Cardiac muscle cell (in vitro differentiated cells and primary cell): ENCODE data around the gene PER2. TPM values are rescaled to one million over a fixed set of nuclear protein-coding genes. Genes with fewer than 3 reads are reported as not detected.

Source experiments
- DNase-seq, 2 donors: peaks; one replicate each; pipeline versions ENCODE4 v3.0.0 to v3.0.0-alpha.2; 2010 to 2017; ENCODE audit warnings: low read depth in 1 of 2, low spot score in 1 of 2
- H3K27ac ChIP-seq: fragments of 200-600 bp; sonication (generic); 2 replicates; pipeline ENCODE4 v1.5.1; 2016
- H3K27me3 ChIP-seq: fragments of 200-600 bp; sonication (generic); 2 replicates; pipeline ENCODE4 v1.6.0; 2016; ENCODE audit warnings: control low read depth
- H3K36me3 ChIP-seq: fragments of 200-600 bp; sonication (generic); 2 replicates; pipeline ENCODE4 v1.5.1; 2016; ENCODE audit warnings: control low read depth
- H3K4me1 ChIP-seq: fragments of 200-600 bp; sonication (generic); 2 replicates; pipeline ENCODE4 v1.8.1; 2017; ENCODE audit warnings: low read depth, mild to moderate bottlenecking, mixed run types
- H3K4me3 ChIP-seq: fragments of 200-600 bp; sonication (generic); 2 replicates; pipeline ENCODE4 v1.5.1; 2016; ENCODE audit warnings: mild to moderate bottlenecking
- H3K9me3 ChIP-seq: fragments of 200-600 bp; sonication (generic); 2 replicates; pipeline ENCODE4 v1.5.1; 2017; ENCODE audit warnings: low read depth, mild to moderate bottlenecking, control low read depth
- polyA plus RNA-seq: library from polyadenylated mRNA; unstranded; fragments of >200 nt; fragmentation: Nextera tagmentation; extraction: Ambion mirVana; gene quantifications from 2 replicates; pipeline ENCODE4 v1.2.1, GENCODE V29; 2016
- total RNA-seq: library from RNA; depleted of rRNA; stranded (reverse); fragments of >200 nt; gene quantifications from 2 replicates; pipeline ENCODE4 v1.2.3, GENCODE V29; 2016
- TF ChIP-seq, protein P1 (sequence below): IDR thresholded peaks from 2 replicates; pipeline ENCODE4 v1.5.1; 2012; ENCODE audit warnings: low read depth, mild to moderate bottlenecking, low read length

PER2 gene
- total and polyA plus RNA-seq, 2 experiments from 2014 or later: 1.4 to 3.9 TPM

DNA sequence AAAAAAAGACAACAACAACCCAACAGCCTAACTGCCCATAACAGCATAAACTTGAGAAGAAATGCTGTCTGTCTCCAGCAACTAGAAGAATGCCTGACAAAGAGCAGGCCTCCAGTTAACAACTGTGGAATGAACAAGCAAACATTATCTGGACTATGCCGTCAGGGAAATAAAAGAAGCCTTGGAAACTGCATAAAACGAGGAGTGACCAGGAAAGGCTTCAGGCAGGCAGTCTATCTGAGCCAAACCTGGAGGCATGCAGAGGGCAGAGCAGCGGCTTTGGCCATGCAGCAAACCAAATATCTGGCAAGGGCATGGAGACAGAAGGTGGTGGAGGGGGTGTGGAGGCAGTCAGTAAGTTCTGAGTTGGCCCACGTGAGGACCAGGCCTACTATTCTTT is 59.7 kb downstream of the PER2 start:
- Histone ChIP-seq H3K4me3 (no peak overlapping the region), H3K27me3 (peaks cover 14% of the 10 kb centered on the region), H3K36me3 (no peaks in the 10 kb centered on the region), H3K9me3 (no peaks in the 10 kb centered on the region), H3K27ac (peak overlapping the region; percentile 44), H3K4me1 (peaks cover 11% of the 10 kb centered on the region)
- peak; percentile 38 to 68 for DNase-seq
- TF ChIP-seq, protein P1, sequence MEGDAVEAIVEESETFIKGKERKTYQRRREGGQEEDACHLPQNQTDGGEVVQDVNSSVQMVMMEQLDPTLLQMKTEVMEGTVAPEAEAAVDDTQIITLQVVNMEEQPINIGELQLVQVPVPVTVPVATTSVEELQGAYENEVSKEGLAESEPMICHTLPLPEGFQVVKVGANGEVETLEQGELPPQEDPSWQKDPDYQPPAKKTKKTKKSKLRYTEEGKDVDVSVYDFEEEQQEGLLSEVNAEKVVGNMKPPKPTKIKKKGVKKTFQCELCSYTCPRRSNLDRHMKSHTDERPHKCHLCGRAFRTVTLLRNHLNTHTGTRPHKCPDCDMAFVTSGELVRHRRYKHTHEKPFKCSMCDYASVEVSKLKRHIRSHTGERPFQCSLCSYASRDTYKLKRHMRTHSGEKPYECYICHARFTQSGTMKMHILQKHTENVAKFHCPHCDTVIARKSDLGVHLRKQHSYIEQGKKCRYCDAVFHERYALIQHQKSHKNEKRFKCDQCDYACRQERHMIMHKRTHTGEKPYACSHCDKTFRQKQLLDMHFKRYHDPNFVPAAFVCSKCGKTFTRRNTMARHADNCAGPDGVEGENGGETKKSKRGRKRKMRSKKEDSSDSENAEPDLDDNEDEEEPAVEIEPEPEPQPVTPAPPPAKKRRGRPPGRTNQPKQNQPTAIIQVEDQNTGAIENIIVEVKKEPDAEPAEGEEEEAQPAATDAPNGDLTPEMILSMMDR: no peak

DNA sequence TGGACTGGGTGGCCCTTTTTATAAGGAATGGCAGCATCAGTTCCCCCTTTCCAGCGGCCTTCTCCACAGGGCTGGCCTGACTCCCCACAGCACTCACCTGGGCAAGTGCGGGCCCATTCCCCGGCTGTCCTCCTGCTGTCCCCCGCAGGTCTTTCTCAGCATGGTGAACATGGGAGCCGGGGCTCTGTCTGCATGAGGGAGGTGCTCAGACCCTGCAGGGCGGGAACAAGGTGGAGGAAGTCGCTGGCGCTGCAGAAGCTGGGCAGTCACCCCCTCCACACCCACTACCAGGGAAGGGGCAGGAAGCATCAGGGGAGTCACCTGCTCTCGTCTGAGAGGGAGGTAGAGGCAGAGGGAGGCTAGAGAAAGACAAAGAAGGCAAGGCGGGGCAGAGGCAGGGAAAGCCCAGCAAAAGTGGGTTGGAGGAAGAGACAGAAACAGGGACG is 60.8 kb downstream of the PER2 start:
- no peak overlapping the region for H3K27ac ChIP-seq
- DNase-seq: no peak
- H3K4me1 ChIP-seq: peaks cover 11% of the 10 kb centered on the region
- H3K27me3 ChIP-seq: peaks cover 14% of the 10 kb centered on the region
- H3K4me3 ChIP-seq: no peak overlapping the region
- H3K36me3 ChIP-seq: no peaks in the 10 kb centered on the region
- no peaks in the 10 kb centered on the region for H3K9me3 ChIP-seq
- TF ChIP-seq, protein P1: no peak

DNA sequence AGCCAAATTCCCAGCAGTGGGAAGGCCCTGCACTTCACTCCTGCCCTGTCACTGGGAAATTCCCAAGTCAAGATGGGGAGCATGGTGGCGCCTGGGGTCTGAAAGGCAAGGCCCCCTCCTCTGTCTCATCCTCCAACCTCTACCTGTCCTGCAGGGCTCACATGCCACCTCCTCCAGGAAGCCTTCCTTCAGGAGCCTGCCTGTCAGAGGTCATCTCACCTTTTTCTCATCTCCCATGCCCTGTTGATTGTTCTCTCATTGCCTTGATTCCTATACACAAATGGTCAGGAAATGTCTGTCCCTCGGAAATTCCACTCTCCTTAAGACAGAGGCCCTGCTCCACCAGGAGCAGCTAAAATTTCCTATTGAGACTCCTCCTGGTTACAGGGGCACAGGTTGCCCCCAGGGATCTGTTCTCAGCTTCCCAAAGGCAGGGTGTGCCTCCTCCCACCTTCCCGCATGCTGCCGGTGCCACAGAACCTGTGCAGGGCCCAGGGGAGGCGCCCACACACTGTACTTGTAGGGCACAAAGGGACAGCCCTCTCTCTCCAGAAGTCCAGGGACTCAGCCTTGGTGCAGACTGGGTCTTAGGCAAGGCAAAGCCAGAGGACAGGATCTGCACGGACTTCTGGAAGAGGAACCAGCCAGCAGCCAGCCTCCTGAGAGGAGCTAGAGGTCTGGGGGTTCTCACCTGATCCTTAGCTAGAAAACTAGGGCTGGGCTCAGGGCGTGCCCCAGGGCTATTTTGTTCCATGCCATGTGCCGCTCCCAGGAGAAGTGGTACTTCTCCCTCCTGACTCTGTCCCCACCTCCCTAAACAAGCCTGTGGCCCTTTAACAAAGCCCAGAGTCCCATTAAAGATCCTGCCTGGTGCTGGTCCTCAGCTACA is 61.5 kb downstream of the PER2 start:
- Histone ChIP-seq H3K27me3 (peaks cover 14% of the 10 kb centered on the region), H3K4me1 (peaks cover 11% of the 10 kb centered on the region), H3K4me3 (no peak overlapping the region), H3K27ac (no peak overlapping the region), H3K9me3 (no peaks in the 10 kb centered on the region), H3K36me3 (no peaks in the 10 kb centered on the region)
- TF ChIP-seq, protein P1: no peak
- DNase-seq: no peak

DNA sequence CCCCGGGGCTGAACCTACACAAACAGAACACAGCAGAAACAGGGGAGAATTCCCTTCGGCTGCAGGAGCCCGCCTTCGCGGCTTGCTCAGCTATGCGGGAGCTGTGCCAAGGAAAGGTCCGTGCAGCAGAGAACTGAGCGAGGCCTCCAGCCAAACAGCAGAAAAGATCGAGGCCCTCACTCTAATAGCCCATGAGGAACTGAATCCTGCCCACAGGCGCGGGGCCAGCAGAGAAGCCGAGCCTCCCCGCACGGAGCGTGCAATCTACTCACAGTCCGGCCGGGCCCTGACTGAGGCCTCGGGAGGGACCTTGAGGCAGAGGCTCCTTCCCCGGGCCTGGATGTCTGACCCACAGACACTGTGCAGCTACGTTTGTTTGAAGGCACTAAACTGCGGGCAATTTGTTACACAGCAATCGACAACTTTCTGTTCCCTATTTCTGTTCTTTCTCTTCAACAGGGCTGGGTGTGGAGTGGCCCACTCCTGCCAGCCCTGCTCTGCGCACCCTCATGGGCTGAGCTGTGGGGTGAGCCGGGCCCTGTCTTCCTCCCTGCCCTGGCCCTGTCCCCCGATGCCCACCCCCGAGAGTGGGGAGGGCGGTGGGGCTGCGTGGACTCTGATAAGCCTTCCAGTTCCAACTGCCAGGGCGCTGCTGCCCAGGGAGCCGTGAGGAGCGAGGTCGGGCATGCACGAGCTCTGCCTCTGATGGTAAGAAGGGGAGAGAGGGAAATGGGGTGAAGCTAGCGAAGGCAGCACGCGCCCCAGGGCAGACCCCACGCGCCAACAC is 62.3 kb downstream of the PER2 start:
- Histone ChIP-seq H3K27me3 (peaks cover 10% of the 10 kb centered on the region), H3K9me3 (no peaks in the 10 kb centered on the region), H3K36me3 (no peaks in the 10 kb centered on the region), H3K27ac (no peak overlapping the region), H3K4me3 (no peak overlapping the region), H3K4me1 (peaks cover 11% of the 10 kb centered on the region)
- TF ChIP-seq, protein P1: no peak
- DNase-seq: peak in 1 of 2 donors; percentile 73

DNA sequence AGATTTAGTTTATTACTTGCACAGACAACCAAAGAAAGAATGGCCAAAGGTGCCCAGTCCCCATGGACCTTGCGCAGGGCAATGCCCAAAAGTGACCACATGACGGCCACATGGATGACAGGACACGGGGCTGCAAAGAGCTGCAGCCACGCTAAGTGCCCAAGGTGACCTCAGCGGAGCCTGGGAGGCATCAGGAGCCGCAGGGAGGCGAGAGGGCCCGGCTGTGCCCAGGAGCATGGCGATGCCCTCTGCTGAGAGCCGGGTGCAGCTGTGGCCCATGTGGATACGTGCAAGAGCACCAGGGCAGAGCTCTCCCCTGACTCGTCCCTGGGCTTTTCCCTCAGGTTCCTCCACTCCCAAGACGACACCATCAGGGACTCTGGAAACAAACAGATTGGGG is 63.3 kb downstream of the PER2 start:
- TF ChIP-seq, protein P1: no peak
- Histone ChIP-seq H3K4me1 (peaks cover 11% of the 10 kb centered on the region), H3K27me3 (peaks cover 1% of the 10 kb centered on the region), H3K27ac (no peak overlapping the region), H3K9me3 (no peaks in the 10 kb centered on the region), H3K36me3 (no peaks in the 10 kb centered on the region), H3K4me3 (no peak overlapping the region)
- DNase-seq: no peak
